SIG-M5 treated with dmso at 0.1 percent for 504 hours (cell line): Measurements from ENCODE around the gene MUC6.

Experiments
- DNase-seq: peaks from one replicate; lab custom pipeline; 2025; ENCODE audit not compliant: unreplicated experiment; lab: John Stamatoyannopoulos, UW

MUC6 gene

DNA sequence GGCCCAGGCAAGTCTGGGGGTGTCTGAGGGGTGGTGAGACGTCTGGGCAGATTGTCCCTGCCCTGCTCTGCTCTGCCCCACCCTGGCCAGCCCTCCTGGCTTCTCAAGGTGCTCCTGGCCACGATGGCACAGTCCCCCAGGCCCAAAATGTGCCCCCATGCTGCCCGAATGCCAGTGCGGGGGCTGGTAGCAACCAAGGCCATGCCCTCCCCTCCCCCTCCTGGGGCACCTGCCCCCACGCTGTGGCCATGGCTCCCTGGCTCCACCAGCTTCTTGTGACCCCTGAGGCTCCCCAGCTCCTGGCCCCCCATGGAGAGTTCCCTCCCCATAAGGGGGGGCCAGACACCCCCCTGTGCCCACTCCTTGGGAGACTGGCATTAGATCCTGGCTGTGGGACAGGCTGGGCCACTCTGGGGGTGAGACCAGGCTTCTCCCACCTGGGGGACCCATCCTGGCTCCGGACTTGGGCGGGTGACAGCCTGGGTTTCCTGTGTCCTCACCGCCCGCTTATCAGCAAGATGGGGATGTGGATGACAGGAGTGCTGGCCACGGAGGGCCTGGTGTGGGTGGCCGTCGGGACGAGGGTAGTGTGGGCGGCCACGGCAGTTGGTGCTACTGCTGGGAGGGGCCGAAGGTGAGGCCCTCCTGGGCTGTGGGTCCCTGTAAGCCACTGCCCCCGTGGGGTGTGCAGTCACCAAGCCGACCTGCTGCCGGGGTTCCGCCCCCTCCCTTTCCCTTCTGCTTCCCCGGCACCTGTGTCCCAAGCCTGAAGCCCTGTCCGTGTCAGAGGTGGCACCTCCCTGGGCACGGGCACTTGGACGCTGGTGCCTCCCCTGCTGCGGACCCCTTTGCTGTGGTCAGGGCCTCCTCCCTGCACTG lies 15.9 kb upstream of the MUC6 start:
- DNase-seq: no peak

GRCh38 chr11:1051356-1052132 lies 15.0 kb upstream of the MUC6 start:
- no peak for DNase-seq

DNA sequence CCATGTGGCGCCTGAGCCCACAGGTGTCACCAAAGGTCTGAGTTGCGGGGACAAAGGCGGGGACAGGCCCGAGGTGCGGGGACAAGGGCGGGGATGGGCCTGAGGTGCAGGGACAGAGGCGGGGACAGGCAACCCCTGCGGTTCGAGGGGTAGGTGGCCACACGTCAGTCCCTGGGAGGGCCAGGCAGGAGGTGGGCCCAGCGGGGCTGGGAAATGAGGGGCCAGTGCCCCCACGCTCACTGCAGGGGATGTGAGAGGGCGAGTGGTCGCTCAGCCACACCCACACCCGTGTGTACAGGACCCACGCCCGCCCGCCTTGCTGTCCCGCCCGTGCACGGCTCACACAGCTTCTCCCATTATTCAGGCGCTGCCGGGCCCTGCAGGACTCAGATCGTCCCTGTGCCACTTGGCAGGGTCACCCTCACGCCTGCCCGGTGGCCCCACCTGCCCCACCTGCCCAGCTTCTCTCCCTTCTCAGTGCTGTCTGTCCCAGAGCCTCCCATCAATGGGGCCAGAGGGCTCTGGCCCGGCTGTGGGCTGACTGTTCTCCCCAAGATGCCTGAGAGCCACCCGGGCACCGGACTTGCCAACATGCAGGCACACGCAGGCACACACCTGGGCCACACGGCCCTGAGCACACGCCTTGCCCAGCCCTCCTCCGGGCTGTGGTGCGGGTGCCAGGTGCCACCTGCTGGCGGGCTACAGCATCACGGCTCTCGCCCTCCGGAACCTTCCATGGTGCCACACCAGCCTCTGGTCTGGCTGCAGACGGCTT lies 14.2 kb upstream of the MUC6 start:
- DNase-seq: peak; percentile 38

- no peak for DNase-seq
Observed at GRCh38 chr11:1049911-1050580, 13.5 kb upstream of the MUC6 start.

- DNase-seq: no peak
Observed at GRCh38 chr11:1049431-1049891, 12.9 kb upstream of the MUC6 start.

DNA sequence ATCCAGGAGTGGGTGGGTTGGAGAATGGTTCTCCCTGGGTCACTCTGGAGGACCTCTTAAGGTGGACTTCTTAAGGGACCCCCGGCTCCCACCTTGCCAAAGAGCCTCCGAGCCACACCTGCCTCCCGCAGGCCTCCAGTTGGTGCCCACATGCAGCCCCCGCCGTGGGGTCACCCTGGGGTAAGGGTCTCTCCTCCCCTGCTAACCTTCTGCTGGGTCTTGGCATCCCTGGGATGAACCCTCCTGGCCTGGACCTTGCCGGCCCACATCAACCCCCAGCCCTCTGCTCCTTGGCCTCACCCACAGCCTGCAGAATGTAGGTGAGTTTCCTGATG lies 12.5 kb upstream of the MUC6 start:
- no peak for DNase-seq

DNA sequence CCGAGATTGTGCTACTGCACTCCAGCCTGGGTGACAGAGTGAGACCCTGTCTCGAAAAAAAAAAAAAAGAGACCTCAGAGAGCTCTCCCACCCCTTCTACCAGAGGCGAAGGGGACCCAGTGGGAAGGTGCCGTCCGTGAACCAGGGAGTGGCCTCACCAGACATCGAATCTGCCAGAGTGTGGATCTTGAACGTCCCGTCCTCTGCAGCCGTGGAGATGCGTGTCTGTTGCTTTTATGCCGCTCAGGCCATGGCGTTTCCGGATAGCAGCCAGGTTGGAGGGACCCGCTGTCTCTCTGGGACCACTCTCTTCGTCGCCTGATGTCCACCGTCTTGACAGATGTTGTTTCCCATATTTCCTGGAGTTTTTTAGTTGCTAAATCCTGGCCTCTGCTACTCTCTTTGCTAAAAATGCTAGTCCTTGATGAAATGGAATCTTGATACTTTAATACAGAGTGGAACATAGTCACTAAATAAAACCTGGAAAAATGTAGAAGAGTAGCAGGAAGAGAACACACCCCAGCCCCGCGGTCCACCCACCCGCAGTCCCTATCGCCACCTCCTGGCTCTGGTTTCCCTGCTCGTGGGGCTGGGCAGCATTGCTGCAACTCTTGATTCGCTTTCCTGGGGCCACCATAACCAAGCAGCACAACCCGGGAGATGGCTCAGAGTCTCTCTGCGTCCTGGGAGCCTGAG lies 12.0 kb upstream of the MUC6 start:
- DNase-seq: no peak

DNA sequence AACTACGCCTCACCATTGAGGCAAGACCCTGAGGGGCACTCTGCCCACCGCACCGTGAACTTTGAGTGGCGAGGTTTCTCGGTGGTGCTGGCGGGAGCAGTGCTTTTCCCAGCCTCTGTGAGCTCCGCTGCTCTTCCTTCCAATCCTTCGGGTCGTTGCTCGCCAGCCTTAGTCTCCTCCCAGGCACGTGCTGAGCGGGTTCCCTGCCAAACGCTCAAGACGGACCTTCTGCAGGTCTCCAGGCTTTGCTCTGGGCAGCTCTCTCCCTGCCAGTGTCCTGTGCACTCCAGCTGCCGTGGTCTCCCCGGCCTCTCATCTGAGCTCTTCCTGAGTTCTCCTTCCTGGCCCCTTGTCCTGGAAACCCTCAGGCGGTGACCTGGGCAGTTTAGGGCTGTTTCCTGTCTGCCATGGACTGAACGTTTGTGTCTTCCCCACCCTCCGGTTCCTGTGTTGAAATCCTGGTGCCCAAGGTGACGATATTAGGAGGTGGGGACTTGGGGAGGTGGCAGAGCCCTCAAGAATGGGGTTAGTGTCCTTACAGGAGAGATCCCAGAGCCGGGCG lies 11.2 kb upstream of the MUC6 start:
- no peak for DNase-seq

DNA sequence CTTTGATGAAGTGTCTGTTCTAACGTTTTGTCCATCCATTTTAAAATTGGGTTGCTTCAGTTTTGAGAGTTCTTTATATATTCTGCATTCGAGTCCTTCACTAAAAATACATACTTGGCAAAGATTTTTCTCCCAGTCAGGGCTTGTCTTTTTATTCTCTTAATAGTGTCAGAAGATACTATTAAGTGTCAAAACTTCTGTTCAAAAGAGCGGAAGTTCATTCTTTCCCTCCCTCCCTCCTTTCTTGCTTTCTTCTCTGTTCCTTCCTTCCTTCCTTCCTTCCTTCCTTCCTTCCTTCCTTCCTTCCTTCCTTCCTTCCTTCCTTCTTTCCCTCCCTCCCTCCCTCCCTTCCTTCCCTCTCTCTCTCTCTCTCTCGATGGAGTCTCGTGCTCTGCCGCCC lies 7.6 kb upstream of the MUC6 start:
- no peak for DNase-seq

- DNase-seq: no peak
Observed at GRCh38 chr11:1043563-1044096, 7.1 kb upstream of the MUC6 start.

DNA sequence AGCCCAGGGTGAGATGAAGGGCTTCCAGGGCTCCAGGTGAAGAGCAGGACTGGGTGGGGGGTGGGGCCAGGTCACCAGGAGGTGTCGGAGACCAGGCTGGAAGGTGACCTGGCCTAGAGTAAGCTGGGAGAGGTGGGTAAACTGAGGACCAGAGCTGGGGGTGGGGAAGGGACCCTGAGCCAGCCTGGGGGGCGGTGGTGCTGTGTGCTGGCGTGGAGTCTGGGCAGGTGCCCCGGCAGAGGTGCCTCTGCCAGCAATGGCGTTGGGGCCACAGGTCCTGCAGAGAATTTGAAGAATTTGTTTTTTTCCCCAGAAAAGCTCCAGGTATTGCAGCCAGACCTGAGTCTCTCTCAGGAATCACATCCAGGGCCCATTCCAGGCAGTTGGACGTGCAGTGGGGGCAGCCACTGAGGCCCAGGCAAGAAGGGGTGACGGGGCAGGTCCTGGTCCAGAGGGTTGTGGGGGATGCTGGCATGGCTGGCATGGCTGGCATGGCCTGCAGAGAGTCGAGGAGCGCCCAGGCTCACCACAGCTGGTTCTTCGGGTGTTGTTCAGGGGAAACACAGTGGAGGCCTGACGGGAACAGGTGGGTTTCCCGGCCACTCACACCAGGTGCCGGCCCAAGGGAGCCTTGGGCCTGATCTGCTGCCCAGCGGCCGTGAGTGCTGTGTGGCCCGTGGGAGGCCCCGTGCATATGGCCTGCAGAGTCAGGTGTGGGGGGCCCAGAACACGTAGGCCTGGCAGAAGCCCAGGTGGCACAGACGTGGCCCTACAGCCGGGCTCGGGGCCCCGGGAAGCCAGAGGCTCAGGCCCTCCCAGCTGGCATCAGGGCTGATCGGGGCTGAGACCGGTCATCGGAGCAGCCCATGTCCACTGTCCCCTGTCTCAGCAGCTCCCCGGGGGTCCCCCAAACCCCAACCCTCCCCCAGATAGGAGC lies 6.4 kb upstream of the MUC6 start:
- DNase-seq: no peak

DNA sequence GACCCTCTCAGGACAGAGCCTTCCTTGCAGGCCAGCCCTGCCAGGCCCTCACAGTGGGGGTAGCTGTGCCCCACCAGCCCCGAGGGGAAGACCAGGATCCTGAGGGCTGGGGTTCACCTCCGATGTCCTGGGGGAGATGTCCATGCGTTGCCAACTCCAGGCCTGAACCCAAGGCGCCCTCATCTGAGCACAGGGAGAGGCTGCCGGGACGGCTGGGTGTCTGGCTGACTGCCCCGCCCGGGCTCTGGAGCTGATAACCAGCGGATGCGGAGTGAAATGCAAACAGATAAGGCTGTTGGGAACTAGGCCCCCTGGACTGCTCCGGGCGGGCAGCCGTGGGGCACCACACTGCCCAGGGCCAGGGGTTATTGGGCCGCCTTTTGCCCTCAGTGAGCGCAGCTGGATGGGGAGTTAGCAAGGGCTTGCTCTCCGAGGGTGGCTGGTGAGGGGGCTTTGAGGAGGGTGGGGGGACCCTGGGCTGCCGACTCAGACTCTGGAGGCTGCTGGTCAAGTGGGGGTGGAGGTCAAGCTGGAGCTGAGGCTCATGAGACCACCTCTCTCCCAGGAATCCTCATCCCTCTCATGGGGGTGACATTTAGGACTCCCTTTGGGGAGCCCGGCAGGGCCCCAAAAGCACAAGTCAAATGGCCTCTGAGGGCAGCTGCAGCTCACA lies 5.6 kb upstream of the MUC6 start:
- DNase-seq: no peak

DNA sequence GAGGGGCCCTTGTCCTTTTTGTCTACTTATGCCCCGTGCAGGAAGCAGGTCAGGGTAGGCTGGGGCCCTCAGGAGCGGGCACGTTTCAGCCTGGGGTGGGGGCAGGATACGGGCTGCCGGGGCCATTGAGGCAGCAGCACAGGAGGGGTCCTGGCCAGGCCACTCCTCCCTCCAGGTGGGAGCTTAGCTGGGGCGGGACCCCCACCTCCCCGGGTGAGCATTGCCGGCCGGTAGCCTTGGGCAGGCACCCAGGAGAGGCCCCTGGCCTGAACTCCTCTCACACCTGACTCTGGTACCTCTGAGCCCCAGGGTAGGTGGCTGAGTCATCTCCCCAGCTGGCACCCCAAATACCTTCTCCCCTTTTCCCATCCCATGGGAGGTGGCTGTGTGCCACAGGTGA lies 5.0 kb upstream of the MUC6 start:
- no peak for DNase-seq

DNA sequence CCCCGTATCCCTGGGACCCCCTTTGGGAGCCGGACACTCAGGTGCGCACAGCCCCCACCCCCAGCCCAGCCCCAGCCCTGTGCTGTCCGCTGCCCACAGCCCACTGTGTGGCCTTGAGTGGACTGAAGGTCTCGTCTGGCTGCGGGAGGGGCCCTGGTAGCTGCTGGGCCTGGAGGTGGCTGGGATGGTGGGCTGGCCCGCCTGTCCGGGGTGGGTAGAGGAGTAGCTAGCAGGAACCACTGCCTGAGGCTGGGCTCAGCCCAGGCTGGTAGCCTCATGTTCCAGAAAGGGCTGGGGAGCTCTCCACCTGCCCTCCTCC lies 4.6 kb upstream of the MUC6 start:
- DNase-seq: no peak

- DNase-seq: no peak
Observed at GRCh38 chr11:1040428-1041148, 4.1 kb upstream of the MUC6 start.

DNA sequence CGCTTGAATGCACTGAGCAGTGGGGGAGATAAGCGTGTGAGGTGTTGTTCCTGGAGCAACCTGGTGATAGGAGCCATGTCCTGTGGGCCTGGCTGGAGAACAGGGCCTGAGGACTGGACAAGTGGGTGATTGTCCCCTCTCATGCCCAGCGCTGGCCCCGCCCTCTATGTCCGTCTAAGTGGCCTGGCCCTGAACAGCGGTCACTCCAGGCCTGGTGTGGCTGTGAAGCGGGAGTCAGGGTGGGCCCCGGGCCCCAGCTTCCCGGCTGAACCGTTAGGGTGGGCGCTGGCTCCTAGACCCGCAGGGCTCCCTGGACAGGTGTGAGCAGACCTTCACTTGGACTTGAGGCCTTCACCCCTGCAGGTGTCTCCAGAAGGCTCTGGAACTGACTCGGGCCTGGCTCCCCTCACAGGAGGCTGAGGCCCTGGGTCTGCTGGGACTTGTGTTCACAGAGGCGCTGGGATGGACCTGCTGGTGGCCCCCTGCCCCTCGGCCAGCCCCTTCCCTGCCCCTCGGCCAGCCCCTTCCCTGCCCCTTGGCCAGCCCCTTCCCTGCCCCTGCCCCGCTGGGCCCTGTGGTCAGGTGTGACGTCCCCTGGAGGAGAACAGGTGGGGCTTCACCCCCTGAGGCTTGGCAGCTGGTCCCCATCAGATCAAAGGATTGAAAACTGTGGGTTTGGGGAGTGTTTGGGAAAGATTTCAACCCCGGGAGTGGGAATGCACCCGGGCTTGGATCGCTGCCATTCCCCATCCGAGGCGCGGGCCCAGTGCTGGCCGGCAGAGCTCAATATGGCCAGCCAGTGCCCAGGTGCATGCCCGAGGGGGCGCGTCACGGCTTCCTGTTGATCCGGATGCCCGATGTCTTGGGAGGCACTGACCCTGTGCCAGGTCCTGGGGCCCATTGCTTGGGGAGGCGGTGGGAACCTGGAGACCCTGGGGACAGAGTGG lies 3.2 kb upstream of the MUC6 start:
- DNase-seq: no peak

GRCh38 chr11:1038921-1039320 lies 2.4 kb upstream of the MUC6 start:
- DNase-seq: no peak
